ENCODE data around the gene PLD5. TPM values are rescaled to one million over a fixed set of nuclear protein-coding genes. Genes with fewer than 3 reads are reported as not detected.
"Not testable (repeated sequence)": the region's sequence is repeated elsewhere in the genome, so short reads cannot be mapped to it uniquely, and the experiment has no call there.

The PLD5 gene
- polyA plus RNA-seq, 1 donor: 0.36 TPM

DNA sequence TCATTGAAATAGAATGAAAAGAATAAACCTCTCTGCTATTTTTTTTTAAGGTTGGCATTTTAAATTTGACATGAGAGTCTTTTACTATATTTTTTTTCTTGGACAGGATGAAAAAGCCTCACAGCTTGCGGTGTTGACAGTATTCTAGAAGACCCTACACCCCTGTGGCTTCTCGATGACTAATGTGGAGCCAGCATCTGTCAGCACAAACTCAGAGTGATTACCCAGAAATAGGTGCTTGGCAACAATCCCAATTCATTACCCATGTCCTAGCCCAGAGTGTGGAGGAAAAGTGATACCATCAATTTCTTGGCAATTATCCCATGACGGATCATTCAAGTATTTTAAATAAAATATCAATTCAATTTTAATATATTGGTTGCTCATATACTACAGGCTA lies 338.8 kb downstream of the PLD5 start:
- Histone ChIP-seq H3K4me3 (ENCODE audit: low read length) (no peak overlapping the region), H3K27ac (ENCODE audit: low read length) (no peak overlapping the region), H3K4me1 (ENCODE audit: control insufficient read depth, insufficient read depth, low read length) (no peaks in the 10 kb centered on the region), H3K9me3 (ENCODE audit: control insufficient read depth, low read depth, low read length) (no peaks in the 10 kb centered on the region), H3K36me3 (ENCODE audit: control insufficient read depth, insufficient read depth, low read length) (no peaks in the 10 kb centered on the region), H3K27me3 (ENCODE audit: control insufficient read depth, insufficient read depth, low read length) (no peaks in the 10 kb centered on the region)
- no peak for DNase-seq
- WGBS (ENCODE audit: insufficient coverage, low lambda C conversion rate): 86% methylated on average over 1 of the region's 3 CpGs

GRCh38 chr1:242184955-242185354 lies 339.5 kb downstream of the PLD5 start:
- no peaks in the 10 kb centered on the region for H3K4me1 ChIP-seq (ENCODE audit: control insufficient read depth, insufficient read depth, low read length)
- DNase-seq: no peak
- no peaks in the 10 kb centered on the region for H3K27me3 ChIP-seq (ENCODE audit: control insufficient read depth, insufficient read depth, low read length)
- no CpG with 5 or more reads among the region's 4 CpGs for WGBS (ENCODE audit: insufficient coverage, low lambda C conversion rate)
- no peak overlapping the region for H3K27ac ChIP-seq (ENCODE audit: low read length)
- H3K4me3 ChIP-seq (ENCODE audit: low read length): no peak overlapping the region
- no peaks in the 10 kb centered on the region for H3K36me3 ChIP-seq (ENCODE audit: control insufficient read depth, insufficient read depth, low read length)
- H3K9me3 ChIP-seq (ENCODE audit: control insufficient read depth, low read depth, low read length): no peaks in the 10 kb centered on the region

DNA sequence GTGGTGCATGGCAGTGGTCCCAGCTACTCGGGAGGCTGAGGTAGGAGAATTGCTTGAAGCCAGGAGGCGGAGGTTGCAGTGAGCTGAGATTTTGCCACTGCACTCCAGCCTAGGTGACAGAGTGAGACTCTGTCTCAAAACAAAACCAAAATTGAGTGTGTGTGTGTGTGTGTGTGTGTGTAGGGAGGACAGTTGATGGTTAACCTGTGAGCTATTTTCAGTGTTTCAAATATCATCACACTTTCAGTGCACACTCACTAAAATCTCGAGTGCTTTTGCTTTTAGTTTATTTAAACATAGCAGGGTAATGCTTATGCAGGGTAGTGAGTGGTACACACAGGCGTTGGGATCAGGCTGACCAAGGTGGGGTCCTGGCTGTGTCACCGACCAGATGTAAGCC lies 344.7 kb downstream of the PLD5 start:
- not testable (repeated sequence) for H3K27me3 ChIP-seq (ENCODE audit: control insufficient read depth, insufficient read depth, low read length); DNase-seq; H3K27ac ChIP-seq (ENCODE audit: low read length); H3K9me3 ChIP-seq (ENCODE audit: control insufficient read depth, low read depth, low read length); H3K4me1 ChIP-seq (ENCODE audit: control insufficient read depth, insufficient read depth, low read length); H3K36me3 ChIP-seq (ENCODE audit: control insufficient read depth, insufficient read depth, low read length); H3K4me3 ChIP-seq (ENCODE audit: low read length)
- no CpG with 5 or more reads among the region's 5 CpGs for WGBS (ENCODE audit: insufficient coverage, low lambda C conversion rate)

- WGBS (ENCODE audit: insufficient coverage, low lambda C conversion rate): 48% methylated on average over 2 of the region's 8 CpGs
These were observed 345.4 kb downstream of the PLD5 start for GRCh38 chr1:242178924-242179708.

DNA sequence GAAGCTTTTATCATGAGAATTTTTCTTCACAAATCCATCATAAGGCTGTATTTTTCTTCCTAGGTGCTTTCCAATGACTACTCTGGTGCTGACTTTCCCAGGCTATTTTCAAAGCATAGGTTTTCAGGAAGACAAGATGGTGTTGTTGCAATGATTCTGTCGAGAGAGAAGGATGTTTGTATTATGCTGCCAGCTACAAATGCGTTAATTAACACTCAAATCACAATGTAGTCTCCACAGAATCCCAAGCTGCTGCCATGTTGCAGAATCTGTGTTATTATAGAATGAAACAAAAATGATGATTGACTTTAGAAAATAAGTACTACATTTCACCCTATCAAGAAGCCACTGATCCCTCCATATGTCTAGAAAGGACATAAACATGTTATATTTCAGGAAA lies 346.1 kb downstream of the PLD5 start:
- Histone ChIP-seq H3K9me3 (ENCODE audit: control insufficient read depth, low read depth, low read length) (no peaks in the 10 kb centered on the region), H3K4me1 (ENCODE audit: control insufficient read depth, insufficient read depth, low read length) (no peaks in the 10 kb centered on the region), H3K27me3 (ENCODE audit: control insufficient read depth, insufficient read depth, low read length) (no peaks in the 10 kb centered on the region), H3K36me3 (ENCODE audit: control insufficient read depth, insufficient read depth, low read length) (no peaks in the 10 kb centered on the region), H3K27ac (ENCODE audit: low read length) (no peak overlapping the region), H3K4me3 (ENCODE audit: low read length) (no peak overlapping the region)
- WGBS (ENCODE audit: insufficient coverage, low lambda C conversion rate): no CpG with 5 or more reads among the region's 2 CpGs
- DNase-seq: no peak

More at GRCh38 chr1:242178924-242179708, 345.4 kb downstream of the PLD5 start:
- no peak for DNase-seq
- no peak overlapping the region for H3K27ac ChIP-seq (ENCODE audit: low read length)
- no peaks in the 10 kb centered on the region for H3K36me3 ChIP-seq (ENCODE audit: control insufficient read depth, insufficient read depth, low read length)
- H3K9me3 ChIP-seq (ENCODE audit: control insufficient read depth, low read depth, low read length): no peaks in the 10 kb centered on the region
- no peak overlapping the region for H3K4me3 ChIP-seq (ENCODE audit: low read length)
- H3K4me1 ChIP-seq (ENCODE audit: control insufficient read depth, insufficient read depth, low read length): no peaks in the 10 kb centered on the region
- H3K27me3 ChIP-seq (ENCODE audit: control insufficient read depth, insufficient read depth, low read length): no peaks in the 10 kb centered on the region

DNA sequence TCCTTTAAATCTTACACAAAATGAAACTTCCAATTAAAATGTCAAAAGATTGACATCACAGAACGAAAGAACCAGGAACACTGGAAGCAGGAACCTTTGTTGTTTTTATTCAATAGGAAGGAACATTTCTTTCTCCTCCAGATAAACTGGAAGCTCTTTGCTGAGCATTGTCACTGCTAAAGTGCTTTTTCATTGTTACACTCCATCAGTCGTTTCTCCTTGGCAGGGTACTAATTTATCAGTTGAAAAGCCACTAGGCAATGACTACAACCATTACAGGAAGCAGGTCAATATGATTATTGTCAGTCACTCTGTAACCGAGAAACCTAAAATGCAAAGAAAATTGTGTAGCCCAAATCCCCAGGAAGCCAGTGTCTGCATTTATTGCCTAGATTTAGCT lies 362.4 kb downstream of the PLD5 start:
- 40% methylated on average over 1 of the region's 3 CpGs for WGBS (ENCODE audit: insufficient coverage, low lambda C conversion rate)
- H3K4me1 ChIP-seq (ENCODE audit: control insufficient read depth, insufficient read depth, low read length): no peaks in the 10 kb centered on the region
- no peak overlapping the region for H3K27ac ChIP-seq (ENCODE audit: low read length)
- H3K4me3 ChIP-seq (ENCODE audit: low read length): no peak overlapping the region
- H3K9me3 ChIP-seq (ENCODE audit: control insufficient read depth, low read depth, low read length): no peaks in the 10 kb centered on the region
- no peak for DNase-seq
- H3K27me3 ChIP-seq (ENCODE audit: control insufficient read depth, insufficient read depth, low read length): no peaks in the 10 kb centered on the region
- H3K36me3 ChIP-seq (ENCODE audit: control insufficient read depth, insufficient read depth, low read length): no peaks in the 10 kb centered on the region

DNA sequence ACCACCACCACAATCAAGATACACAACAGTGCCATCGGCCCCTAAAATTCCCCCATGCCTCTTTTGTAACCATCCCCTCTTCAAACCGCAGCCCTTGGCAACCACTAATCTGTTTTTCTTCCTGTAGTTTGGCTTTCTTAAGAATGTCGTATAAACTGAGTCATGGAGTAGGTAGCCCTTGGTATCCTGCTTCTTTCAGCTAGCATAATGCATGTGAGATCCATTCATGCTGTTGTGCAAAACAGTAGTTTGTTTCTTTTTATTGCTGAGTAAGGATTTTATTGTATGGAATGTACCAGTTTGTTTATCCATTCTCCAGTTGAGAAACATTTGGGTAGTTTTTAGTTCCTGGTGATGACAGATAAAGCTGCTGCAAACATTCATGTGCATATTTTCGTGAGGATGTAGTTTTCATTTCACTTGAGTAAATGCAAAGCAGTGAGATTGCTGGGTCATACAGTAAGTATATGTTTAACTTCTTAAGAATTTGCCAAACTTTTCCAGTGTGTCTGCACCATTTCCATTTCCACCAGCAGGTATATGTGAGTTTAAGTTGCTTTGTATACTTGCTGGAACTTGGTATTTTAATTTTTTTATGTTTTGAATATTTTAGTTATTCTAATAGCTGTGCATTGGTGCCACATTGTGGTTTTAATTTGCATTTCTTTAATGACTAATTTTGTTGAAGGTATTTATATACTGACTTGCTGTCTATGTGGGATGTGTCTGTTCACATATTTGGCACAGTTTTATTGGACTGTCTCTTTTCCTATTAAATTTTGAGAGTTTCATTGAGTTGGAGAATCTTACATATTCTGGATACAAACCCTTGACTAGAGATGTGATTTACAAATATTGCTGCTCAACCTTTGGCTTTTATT lies 377.2 kb downstream of the PLD5 start:
- 46% methylated on average over 3 of the region's 4 CpGs for WGBS (ENCODE audit: insufficient coverage, low lambda C conversion rate)
- Histone ChIP-seq H3K27me3 (ENCODE audit: control insufficient read depth, insufficient read depth, low read length) (no peaks in the 10 kb centered on the region), H3K4me1 (ENCODE audit: control insufficient read depth, insufficient read depth, low read length) (no peaks in the 10 kb centered on the region), H3K9me3 (ENCODE audit: control insufficient read depth, low read depth, low read length) (no peaks in the 10 kb centered on the region), H3K27ac (ENCODE audit: low read length) (no peak overlapping the region), H3K4me3 (ENCODE audit: low read length) (no peak overlapping the region), H3K36me3 (ENCODE audit: control insufficient read depth, insufficient read depth, low read length) (no peaks in the 10 kb centered on the region)
- DNase-seq: no peak

DNA sequence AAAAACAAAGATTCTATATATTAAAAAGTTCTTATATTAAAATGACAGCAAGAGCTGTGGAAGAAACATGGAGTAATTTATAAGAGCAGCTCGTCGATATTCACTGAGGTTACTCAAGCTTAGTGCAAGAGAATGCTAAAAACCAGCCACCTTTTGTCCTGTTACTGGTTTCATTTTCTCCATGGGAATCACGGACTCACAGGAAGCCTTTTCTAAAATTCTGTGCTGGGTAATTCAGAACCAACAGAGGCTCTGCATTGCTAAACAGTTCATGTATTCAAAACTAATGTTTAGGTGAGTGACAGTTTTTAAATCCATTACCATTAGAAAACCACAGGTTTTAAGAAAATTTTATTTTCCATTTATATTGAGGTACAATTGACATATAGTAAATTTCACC lies 377.8 kb downstream of the PLD5 start:
- H3K4me3 ChIP-seq (ENCODE audit: low read length): no peak overlapping the region
- 75% methylated on average over 2 of the region's 3 CpGs for WGBS (ENCODE audit: insufficient coverage, low lambda C conversion rate)
- no peaks in the 10 kb centered on the region for H3K9me3 ChIP-seq (ENCODE audit: control insufficient read depth, low read depth, low read length)
- H3K27ac ChIP-seq (ENCODE audit: low read length): no peak overlapping the region
- no peak for DNase-seq
- no peaks in the 10 kb centered on the region for H3K27me3 ChIP-seq (ENCODE audit: control insufficient read depth, insufficient read depth, low read length)
- no peaks in the 10 kb centered on the region for H3K36me3 ChIP-seq (ENCODE audit: control insufficient read depth, insufficient read depth, low read length)
- H3K4me1 ChIP-seq (ENCODE audit: control insufficient read depth, insufficient read depth, low read length): no peaks in the 10 kb centered on the region

DNA sequence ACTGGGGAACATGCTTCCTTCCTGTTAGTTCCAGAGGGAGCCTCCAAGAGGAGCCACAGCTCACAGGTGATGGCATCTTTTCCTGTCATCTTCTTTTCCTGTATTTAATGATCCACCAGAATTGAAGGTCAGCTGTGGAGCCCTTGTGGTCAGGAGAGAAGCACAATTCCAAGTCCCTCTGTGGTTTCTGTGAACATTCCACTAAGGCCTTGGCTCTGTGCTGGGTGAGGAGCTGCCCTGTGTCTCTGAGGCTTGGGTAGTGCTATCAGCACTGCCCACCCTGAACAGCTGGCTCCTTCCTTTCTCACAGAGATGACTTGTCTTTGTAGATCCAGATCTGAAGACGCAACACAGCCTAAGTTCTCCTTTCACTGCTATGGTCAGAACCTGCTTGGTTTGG lies 383.7 kb downstream of the PLD5 start:
- Histone ChIP-seq H3K4me1 (ENCODE audit: control insufficient read depth, insufficient read depth, low read length) (no peaks in the 10 kb centered on the region), H3K27me3 (ENCODE audit: control insufficient read depth, insufficient read depth, low read length) (no peaks in the 10 kb centered on the region), H3K4me3 (ENCODE audit: low read length) (no peak overlapping the region), H3K9me3 (ENCODE audit: control insufficient read depth, low read depth, low read length) (no peaks in the 10 kb centered on the region), H3K27ac (ENCODE audit: low read length) (no peak overlapping the region), H3K36me3 (ENCODE audit: control insufficient read depth, insufficient read depth, low read length) (no peaks in the 10 kb centered on the region)
- no peak for DNase-seq
- no CpG with 5 or more reads among the region's 1 CpG for WGBS (ENCODE audit: insufficient coverage, low lambda C conversion rate)

- no peak overlapping the region for H3K4me3 ChIP-seq (ENCODE audit: low read length)
- H3K27ac ChIP-seq (ENCODE audit: low read length): no peak overlapping the region
- no peaks in the 10 kb centered on the region for H3K9me3 ChIP-seq (ENCODE audit: control insufficient read depth, low read depth, low read length)
- DNase-seq: no peak
- no peaks in the 10 kb centered on the region for H3K27me3 ChIP-seq (ENCODE audit: control insufficient read depth, insufficient read depth, low read length)
- WGBS (ENCODE audit: insufficient coverage, low lambda C conversion rate): no CpG with 5 or more reads among the region's 4 CpGs
- no peaks in the 10 kb centered on the region for H3K4me1 ChIP-seq (ENCODE audit: control insufficient read depth, insufficient read depth, low read length)
- no peaks in the 10 kb centered on the region for H3K36me3 ChIP-seq (ENCODE audit: control insufficient read depth, insufficient read depth, low read length)
These were observed 384.5 kb downstream of the PLD5 start for GRCh38 chr1:242139986-242140385.

Measured in large intestine (tissue), 3 donors.